GM18519 (cell line): ENCODE data around the gene CASS4.

Source experiments
- ATAC-seq: cut with Tn5 transposase; IDR thresholded peaks from one replicate; pipeline ENCODE4 v1.9.1; 2021; ENCODE audit warnings: mild to moderate bottlenecking, moderate library complexity; ENCODE audit not compliant: unreplicated experiment, low FRiP score

CASS4 gene

GRCh38 chr20:56501116-56501515, 89.1 kb downstream of the CASS4 start:
- no peak for ATAC-seq

GRCh38 chr20:56503916-56504315, 91.9 kb downstream of the CASS4 start:
- ATAC-seq, result no peak

- ATAC-seq, result no peak
Measured at GRCh38 chr20:56504373-56505005, 92.4 kb downstream of the CASS4 start.

GRCh38 chr20:56506103-56506502, 94.0 kb downstream of the CASS4 start:
- no peak for ATAC-seq
